Fibroblast of lung (primary cell): Measurements from ENCODE around the gene PIK3R2. TPM values are rescaled to one million over a fixed set of nuclear protein-coding genes. Genes with fewer than 3 reads are reported as not detected.

Experiments
- DNase-seq, 2 donors: peaks; one replicate each; pipeline versions ENCODE4 v3.0.0 to v3.0.0-alpha.2; 2010; ENCODE audit warnings: low read depth in 2 of 2
- H2AFZ ChIP-seq: 2 replicates; pipeline ENCODE4 v1.5.1; 2012; ENCODE audit warnings: low read length, control low read depth, inconsistent platforms
- H3K27ac ChIP-seq: 2 replicates; pipeline ENCODE4 v1.5.1; 2011; ENCODE audit warnings: low read length, control low read depth; ENCODE audit not compliant: insufficient read depth
- H3K27me3 ChIP-seq: 2 replicates; pipeline ENCODE4 v1.5.1; 2011; ENCODE audit warnings: mild to moderate bottlenecking, low read length; ENCODE audit not compliant: control insufficient read depth, insufficient read depth
- H3K36me3 ChIP-seq: 2 replicates; pipeline ENCODE4 v1.5.1; 2011; ENCODE audit warnings: low read length; ENCODE audit not compliant: control insufficient read depth, insufficient read depth
- H3K4me1 ChIP-seq: 2 replicates; pipeline ENCODE4 v1.5.1; 2011; ENCODE audit warnings: low read length; ENCODE audit not compliant: control insufficient read depth, insufficient read depth; ENCODE audit errors: extremely low read depth
- H3K4me2 ChIP-seq: 2 replicates; pipeline ENCODE4 v1.5.1; 2011; ENCODE audit warnings: low read length, control low read depth; ENCODE audit not compliant: insufficient read depth; ENCODE audit errors: extremely low read depth
- H3K4me3 ChIP-seq, 4 experiments: fragments of 200-600 bp in 1 of 4; sonication (generic) in 1 of 4; replicated peaks in 1 of 4; 2 replicates each; pipeline ENCODE4 v1.5.1; 2011 to 2016; ENCODE audit warnings: low read length in 4 of 4, low read depth in 3 of 4, mild to moderate bottlenecking in 3 of 4, control low read depth in 2 of 4, inconsistent platforms in 1 of 4, mixed read lengths in 1 of 4; ENCODE audit not compliant: insufficient read depth in 1 of 4; ENCODE audit errors: control extremely low read depth in 1 of 4
- H3K79me2 ChIP-seq: 2 replicates; pipeline ENCODE4 v1.5.1; 2012; ENCODE audit warnings: mild to moderate bottlenecking, low read length, inconsistent platforms; ENCODE audit not compliant: control insufficient read depth, insufficient read depth
- H3K9ac ChIP-seq: 2 replicates; pipeline ENCODE4 v1.5.1; 2011; ENCODE audit warnings: mild to moderate bottlenecking, low read length, control low read depth; ENCODE audit not compliant: insufficient read depth
- H3K9me3 ChIP-seq: 2 replicates; pipeline ENCODE4 v1.5.1; 2012; ENCODE audit warnings: low read depth, low read length; ENCODE audit not compliant: control insufficient read depth, insufficient read depth
- H4K20me1 ChIP-seq: 2 replicates; pipeline ENCODE4 v1.5.1; 2011; ENCODE audit warnings: low read length; ENCODE audit not compliant: control insufficient read depth, insufficient read depth; ENCODE audit errors: extremely low read depth
- EZH2 ChIP-seq: IDR thresholded peaks from 2 replicates; pipeline ENCODE4 v1.5.1; 2012; ENCODE audit warnings: low read length, control low read depth, mild to moderate bottlenecking; ENCODE audit errors: missing control alignments
- polyA plus RNA-seq, 2 donors: library from polyadenylated mRNA; depleted of rRNA in 1 of 2; stranded (reverse) in 1 of 2; unstranded in 1 of 2; fragments of >200 nt; gene quantifications; 2 replicates each; pipeline ENCODE4 v1.2.1, GENCODE V29; 2011 to 2012; ENCODE audit warnings: missing spikeins in 1 of 2
- total RNA-seq: library from RNA; depleted of rRNA; stranded (reverse); fragments of >200 nt; gene quantifications from 2 replicates; pipeline ENCODE4 v1.2.1, GENCODE V29; 2014
- TF ChIP-seq, protein P1 (sequence below), 2 donors: IDR thresholded peaks in 1 of 2; conservative IDR thresholded peaks in 1 of 2; 1 replicate in 1 of 2; 2 replicates in 1 of 2; pipeline ENCODE4 v1.5.1; 2011 to 2012; ENCODE audit warnings: low read length in 2 of 2, control low read depth in 1 of 2, inconsistent platforms in 1 of 2, low read depth in 1 of 2, mild to moderate bottlenecking in 1 of 2

The PIK3R2 gene
- total and polyA plus RNA-seq, 2 donors (not counting 1 experiment from before 2014, with no cell fraction given) = 10.1 to 18.4 TPM

DNA sequence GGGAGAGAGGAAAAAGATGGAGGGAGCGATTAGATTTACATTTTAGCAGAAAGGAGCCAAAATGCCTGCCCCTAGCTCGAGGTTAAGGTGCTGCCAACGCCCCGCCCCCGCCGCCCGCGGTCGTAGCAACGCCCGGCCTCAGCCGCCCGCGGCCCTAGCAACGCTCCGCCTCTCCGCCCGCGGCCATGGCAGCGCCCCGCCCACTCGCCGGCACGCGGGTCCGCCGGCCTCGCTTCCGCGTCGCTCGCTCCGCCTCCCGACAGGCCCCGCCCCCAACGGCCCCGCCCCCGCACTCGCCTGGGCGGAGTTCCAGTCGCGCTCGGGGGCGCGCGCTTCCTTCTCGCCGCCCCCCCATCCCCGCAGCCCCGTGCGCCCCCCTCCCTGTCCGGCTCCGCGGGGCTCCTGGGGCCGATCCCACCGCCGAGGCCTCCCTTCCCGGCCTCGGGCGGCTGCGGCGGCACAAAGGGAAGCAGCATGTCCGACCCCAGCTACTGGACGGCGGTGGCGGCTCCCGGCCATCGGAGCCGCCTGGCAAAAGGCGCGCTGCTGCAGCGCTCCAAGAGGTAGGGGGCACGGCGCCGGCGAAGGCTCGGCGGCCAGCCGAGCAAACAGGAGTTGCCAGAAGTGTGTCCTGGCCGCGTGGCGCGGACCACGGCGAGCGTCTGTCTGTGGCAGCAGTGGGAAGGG, 35.1 kb upstream of the PIK3R2 start:
- peak overlapping the region; percentile 73 for H3K9ac ChIP-seq
- TF ChIP-seq EZH2 = no peak
- TF ChIP-seq, protein P1, sequence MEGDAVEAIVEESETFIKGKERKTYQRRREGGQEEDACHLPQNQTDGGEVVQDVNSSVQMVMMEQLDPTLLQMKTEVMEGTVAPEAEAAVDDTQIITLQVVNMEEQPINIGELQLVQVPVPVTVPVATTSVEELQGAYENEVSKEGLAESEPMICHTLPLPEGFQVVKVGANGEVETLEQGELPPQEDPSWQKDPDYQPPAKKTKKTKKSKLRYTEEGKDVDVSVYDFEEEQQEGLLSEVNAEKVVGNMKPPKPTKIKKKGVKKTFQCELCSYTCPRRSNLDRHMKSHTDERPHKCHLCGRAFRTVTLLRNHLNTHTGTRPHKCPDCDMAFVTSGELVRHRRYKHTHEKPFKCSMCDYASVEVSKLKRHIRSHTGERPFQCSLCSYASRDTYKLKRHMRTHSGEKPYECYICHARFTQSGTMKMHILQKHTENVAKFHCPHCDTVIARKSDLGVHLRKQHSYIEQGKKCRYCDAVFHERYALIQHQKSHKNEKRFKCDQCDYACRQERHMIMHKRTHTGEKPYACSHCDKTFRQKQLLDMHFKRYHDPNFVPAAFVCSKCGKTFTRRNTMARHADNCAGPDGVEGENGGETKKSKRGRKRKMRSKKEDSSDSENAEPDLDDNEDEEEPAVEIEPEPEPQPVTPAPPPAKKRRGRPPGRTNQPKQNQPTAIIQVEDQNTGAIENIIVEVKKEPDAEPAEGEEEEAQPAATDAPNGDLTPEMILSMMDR (conservative IDR thresholded peaks at IDR 0.05 in 1 of 2, IDR thresholded peaks at IDR 0.05 in 1 of 2; ENCODE audit: low read depth in 1 of 2, low read length in 2 of 2) = no peak
- peak; percentile 70 to 76 for DNase-seq
- no peaks in the 10 kb centered on the region for H3K79me2 ChIP-seq
- no peaks in the 10 kb centered on the region for H3K9me3 ChIP-seq
- peak overlapping the region; percentile 95 for H3K4me2 ChIP-seq
- H3K4me3 ChIP-seq = peak overlapping the region; percentile 51 to 71 (median 64)
- H3K27me3 ChIP-seq = no peaks in the 10 kb centered on the region
- no peaks in the 10 kb centered on the region for H4K20me1 ChIP-seq
- peak overlapping the region; percentile 65 for H2AFZ ChIP-seq
- peaks cover 1% of the 10 kb centered on the region for H3K36me3 ChIP-seq
- H3K4me1 ChIP-seq = peaks cover 12% of the 10 kb centered on the region
- H3K27ac ChIP-seq = peak overlapping the region; percentile 43

DNA sequence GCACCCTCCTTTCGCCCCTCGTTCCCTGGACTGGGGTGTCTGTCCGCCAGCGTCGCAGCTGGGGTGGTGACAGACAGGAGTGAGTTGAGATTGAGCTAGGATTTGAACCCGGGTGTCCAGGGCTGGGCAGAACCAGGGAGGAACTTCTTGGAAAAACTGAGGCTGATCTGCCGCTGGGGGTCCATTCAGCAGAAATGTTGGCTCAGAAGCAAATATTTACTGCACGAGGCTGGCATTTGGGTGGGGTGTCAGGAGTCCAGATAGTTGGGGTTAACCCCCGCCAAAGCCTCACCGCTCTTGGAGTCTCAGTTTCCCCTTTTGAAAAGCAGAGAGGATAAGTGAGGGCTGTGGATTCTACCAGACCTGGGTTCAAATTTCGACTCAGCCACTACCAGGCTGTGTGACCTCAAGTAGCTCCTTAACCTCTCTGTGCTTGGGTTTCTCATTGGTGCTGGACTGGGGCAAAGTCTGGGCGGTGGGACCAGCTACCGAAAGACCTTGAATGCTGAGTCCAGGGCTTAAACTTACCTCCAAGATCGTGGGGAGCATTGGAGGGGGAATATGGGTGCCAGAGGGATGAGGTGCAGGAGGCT, 34.4 kb upstream of the PIK3R2 start:
- peaks cover 12% of the 10 kb centered on the region for H3K4me1 ChIP-seq
- peak; percentile 31 for TF ChIP-seq EZH2
- TF ChIP-seq, protein P1 (conservative IDR thresholded peaks at IDR 0.05 in 1 of 2, IDR thresholded peaks at IDR 0.05 in 1 of 2; ENCODE audit: low read depth in 1 of 2, low read length in 2 of 2) = no peak
- H3K79me2 ChIP-seq = no peaks in the 10 kb centered on the region
- H2AFZ ChIP-seq = peak overlapping the region; percentile 60
- peak overlapping the region; percentile 51 to 71 (median 64) for H3K4me3 ChIP-seq
- no peaks in the 10 kb centered on the region for H3K9me3 ChIP-seq
- no peaks in the 10 kb centered on the region for H3K27me3 ChIP-seq
- H3K4me2 ChIP-seq = peak overlapping the region; percentile 95
- no peaks in the 10 kb centered on the region for H4K20me1 ChIP-seq
- peak overlapping the region; percentile 73 for H3K9ac ChIP-seq
- H3K27ac ChIP-seq = no peak overlapping the region
- DNase-seq = no peak
- H3K36me3 ChIP-seq = peaks cover 5% of the 10 kb centered on the region

DNA sequence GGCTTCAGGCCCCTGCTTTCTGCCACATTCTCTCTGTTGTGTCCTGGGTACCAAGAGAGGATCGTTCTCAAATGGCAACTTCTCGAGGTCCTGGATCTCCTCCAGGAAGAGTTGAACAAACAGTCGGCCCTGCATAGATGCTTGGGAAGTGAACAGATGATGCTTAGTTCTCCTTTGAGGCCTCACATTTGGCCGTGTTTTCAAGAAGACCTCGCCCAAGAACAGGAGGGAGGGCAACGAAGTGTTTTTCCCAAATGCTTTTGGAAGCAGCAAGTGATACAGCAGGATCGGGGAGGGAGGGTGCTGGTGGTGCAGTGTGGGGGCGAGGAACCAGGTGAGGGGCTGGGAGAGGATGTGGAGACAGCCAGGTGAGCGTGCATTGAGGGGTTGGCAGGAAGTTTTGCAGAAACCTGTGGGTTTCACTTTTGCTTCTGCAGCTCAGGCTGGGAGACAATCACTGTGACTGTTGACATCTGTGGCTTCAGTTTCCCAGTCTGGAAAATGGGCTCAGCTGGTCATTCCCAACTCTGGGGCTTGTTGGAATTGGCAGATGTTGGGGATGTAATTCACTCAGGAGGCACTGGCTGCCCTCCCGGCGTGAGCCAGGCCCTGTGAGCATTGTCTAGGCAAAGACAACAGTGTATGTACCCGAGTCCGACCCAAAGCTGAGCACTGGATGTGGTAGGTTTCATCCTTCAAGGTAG, 33.8 kb upstream of the PIK3R2 start:
- H2AFZ ChIP-seq = no peak overlapping the region
- peak; percentile 17 to 43 for DNase-seq
- no peaks in the 10 kb centered on the region for H4K20me1 ChIP-seq
- peaks cover 10% of the 10 kb centered on the region for H3K36me3 ChIP-seq
- H3K27me3 ChIP-seq = no peaks in the 10 kb centered on the region
- no peak for TF ChIP-seq EZH2
- TF ChIP-seq, protein P1 (conservative IDR thresholded peaks at IDR 0.05 in 1 of 2, IDR thresholded peaks at IDR 0.05 in 1 of 2; ENCODE audit: low read depth in 1 of 2, low read length in 2 of 2) = no peak
- H3K79me2 ChIP-seq = no peaks in the 10 kb centered on the region
- no peak overlapping the region for H3K9ac ChIP-seq
- peak overlapping the region in 1 of 4 experiments; percentile 66 for H3K4me3 ChIP-seq
- no peaks in the 10 kb centered on the region for H3K9me3 ChIP-seq
- H3K27ac ChIP-seq = no peak overlapping the region
- peaks cover 12% of the 10 kb centered on the region for H3K4me1 ChIP-seq
- peak overlapping the region; percentile 40 for H3K4me2 ChIP-seq
